Natural killer cell (primary cell): Measurements from ENCODE around the gene EXTL1. TPM values are rescaled to one million over a fixed set of nuclear protein-coding genes. Genes with fewer than 3 reads are reported as not detected.

ENCODE experiments used
- ATAC-seq, 3 donors: fragments of 150-1000 bp in 2 of 3; fragments of 200-7000 bp in 1 of 3; cut with Tn5 transposase; 1 replicate in 1 of 3; 2 replicates in 2 of 3; pipeline ENCODE4 v1.10.0; 2021; ENCODE audit warnings: mild to moderate bottlenecking in 2 of 3, moderate library complexity in 2 of 3
- DNase-seq, 2 donors: peaks; one replicate each; pipeline versions ENCODE4 v3.0.0 to v3.0.0-alpha.2; 2013 to 2021; ENCODE audit warnings: mixed read lengths in 1 of 2
- H3K27ac ChIP-seq: one replicate; pipeline ENCODE4 v1.5.1; 2013; ENCODE audit warnings: mild to moderate bottlenecking, low read length
- H3K27me3 ChIP-seq: one replicate; pipeline ENCODE4 v1.6.1; 2013; ENCODE audit warnings: low read length; ENCODE audit not compliant: control insufficient read depth, insufficient read depth
- H3K36me3 ChIP-seq: one replicate; pipeline ENCODE4 v1.6.1; 2013; ENCODE audit warnings: low read length; ENCODE audit not compliant: control insufficient read depth, insufficient read depth
- H3K4me1 ChIP-seq: one replicate; pipeline ENCODE4 v1.6.1; 2013; ENCODE audit warnings: low read length; ENCODE audit not compliant: control insufficient read depth, insufficient read depth
- H3K4me3 ChIP-seq: one replicate; pipeline ENCODE4 v1.5.1; 2013; ENCODE audit warnings: low read length
- H3K9me3 ChIP-seq: one replicate; pipeline ENCODE4 v1.6.1; 2013; ENCODE audit warnings: low read length; ENCODE audit not compliant: control insufficient read depth, insufficient read depth
- H3K27ac Mint-ChIP-seq, 2 donors: one replicate each; pipeline ENCODE4 v1.8.0; 2022; ENCODE audit warnings: mild to moderate bottlenecking in 2 of 2, mixed read lengths in 2 of 2, moderate library complexity in 1 of 2
- H3K27me3 Mint-ChIP-seq, 2 donors: one replicate each; pipeline ENCODE4 v1.8.0; 2022; ENCODE audit warnings: low read depth in 2 of 2, mixed read lengths in 2 of 2
- H3K36me3 Mint-ChIP-seq: one replicate; pipeline ENCODE4 v1.8.0; 2022; ENCODE audit warnings: mixed read lengths
- H3K4me1 Mint-ChIP-seq, 2 donors: one replicate each; pipeline ENCODE4 v1.8.0; 2022; ENCODE audit warnings: mixed read lengths in 2 of 2
- H3K4me3 Mint-ChIP-seq: one replicate; pipeline ENCODE4 v1.8.0; 2022; ENCODE audit warnings: mild to moderate bottlenecking, moderate library complexity, mixed read lengths
- H3K9me3 Mint-ChIP-seq, 2 donors: one replicate each; pipeline ENCODE4 v1.8.0; 2022; ENCODE audit warnings: mixed read lengths in 2 of 2
- CTCF ChIP-seq: fragments of 200-600 bp; IDR thresholded peaks from one replicate; pipeline ENCODE4 v1.8.0; 2022; ENCODE audit warnings: antibody characterized with exemption
- WGBS: methylation state at CpG from one replicate; pipeline ENCODE4 v1.1.7; 2013; ENCODE audit warnings: missing lambda C conversion rate; ENCODE audit not compliant: insufficient coverage; 5-methylcytosine and 5-hydroxymethylcytosine counted together
- intact Hi-C: fragments of 100-400 bp; cut with micrococcal nuclease; formaldehyde crosslinking; loops from one replicate; pipeline ENCODE4 v1.14.2; 2022
- total RNA-seq, 4 donors: library from RNA; stranded (reverse); fragments of 120-200 nt in 1 of 4; gene quantifications; one replicate each; pipeline versions ENCODE4 v1.2.3 to v1.2.4, GENCODE V29; 2013 to 2022

EXTL1 gene
- total RNA-seq, 3 donors from 2014 or later (not counting 1 experiment from before 2014, with no cell fraction given), result not detected

GRCh38 chr1:26020941-26021646, 481 bp upstream of the EXTL1 start:
- Histone ChIP-seq H3K4me3 (no peak overlapping the region), H3K4me1 (peaks cover 6% of the 10 kb centered on the region), H3K27me3 (no peaks in the 10 kb centered on the region), H3K9me3 (no peaks in the 10 kb centered on the region), H3K36me3 (no peaks in the 10 kb centered on the region), H3K27ac (no peak overlapping the region)
- no peak for TF ChIP-seq CTCF
- 79% methylated on average over 6 of the region's 6 CpGs for WGBS
- no peak overlapping the region for H3K27ac Mint-ChIP-seq
- intact Hi-C loops, result no loop called here
- H3K36me3 Mint-ChIP-seq, result no peaks in the 10 kb centered on the region
- H3K4me1 Mint-ChIP-seq, result peaks cover 5 to 8% of the 10 kb centered on the region in 2 donors
- DNase-seq, result no peak
- no peak overlapping the region for H3K4me3 Mint-ChIP-seq
- no peak for ATAC-seq
- H3K27me3 Mint-ChIP-seq, result peaks cover 0 to 10% of the 10 kb centered on the region in 2 donors
- no peaks in the 10 kb centered on the region for H3K9me3 Mint-ChIP-seq

- no peaks in the 10 kb centered on the region for H3K36me3 ChIP-seq
- ATAC-seq (no peak), DNase-seq (no peak)
- no peaks in the 10 kb centered on the region for H3K9me3 ChIP-seq
- Mint-ChIP-seq H3K36me3 (no peaks in the 10 kb centered on the region), H3K9me3 (no peaks in the 10 kb centered on the region), H3K4me3 (no peak overlapping the region), H3K27ac (no peak overlapping the region), H3K4me1 (peaks cover 5 to 8% of the 10 kb centered on the region in 2 donors), H3K27me3 (peaks cover 0 to 10% of the 10 kb centered on the region in 2 donors)
- no peak for TF ChIP-seq CTCF
- 91% methylated on average over 8 of the region's 8 CpGs for WGBS
- peaks cover 6% of the 10 kb centered on the region for H3K4me1 ChIP-seq
- no peak overlapping the region for H3K27ac ChIP-seq
- H3K4me3 ChIP-seq, result no peak overlapping the region
- intact Hi-C loops, result no loop called here
- H3K27me3 ChIP-seq, result no peaks in the 10 kb centered on the region
Observed at GRCh38 chr1:26022404-26022779, 817 bp downstream of the EXTL1 start.

- no peak for TF ChIP-seq CTCF
- intact Hi-C loops, result no loop called here
- DNase-seq (no peak), ATAC-seq (no peak)
- peaks cover 6% of the 10 kb centered on the region for H3K4me1 ChIP-seq
- Mint-ChIP-seq H3K36me3 (no peaks in the 10 kb centered on the region), H3K4me3 (no peak overlapping the region), H3K27ac (no peak overlapping the region), H3K27me3 (peaks cover 0 to 10% of the 10 kb centered on the region in 2 donors), H3K4me1 (peaks cover 5 to 8% of the 10 kb centered on the region in 2 donors), H3K9me3 (no peaks in the 10 kb centered on the region)
- H3K9me3 ChIP-seq, result no peaks in the 10 kb centered on the region
- no peak overlapping the region for H3K4me3 ChIP-seq
- no peaks in the 10 kb centered on the region for H3K36me3 ChIP-seq
- no peak overlapping the region for H3K27ac ChIP-seq
- 91% methylated on average over 13 of the region's 13 CpGs for WGBS
- no peaks in the 10 kb centered on the region for H3K27me3 ChIP-seq
Observed at GRCh38 chr1:26023009-26023408, 1.4 kb downstream of the EXTL1 start.

- H3K4me1 ChIP-seq, result peaks cover 6% of the 10 kb centered on the region
- no peak for ATAC-seq
- no peaks in the 10 kb centered on the region for H3K9me3 Mint-ChIP-seq
- H3K36me3 ChIP-seq, result no peaks in the 10 kb centered on the region
- H3K4me1 Mint-ChIP-seq, result peaks cover 5 to 8% of the 10 kb centered on the region in 2 donors
- H3K27ac ChIP-seq, result no peak overlapping the region
- H3K4me3 Mint-ChIP-seq, result no peak overlapping the region
- no peak overlapping the region for H3K27ac Mint-ChIP-seq
- 74% methylated on average over 5 of the region's 5 CpGs for WGBS
- no peaks in the 10 kb centered on the region for H3K27me3 ChIP-seq
- no peaks in the 10 kb centered on the region for H3K9me3 ChIP-seq
- DNase-seq, result no peak
- TF ChIP-seq CTCF, result no peak
- intact Hi-C loops, result no loop called here
- H3K27me3 Mint-ChIP-seq, result peaks cover 0 to 10% of the 10 kb centered on the region in 2 donors
- H3K36me3 Mint-ChIP-seq, result no peaks in the 10 kb centered on the region
- no peak overlapping the region for H3K4me3 ChIP-seq
Observed at GRCh38 chr1:26023826-26024225, 2.3 kb downstream of the EXTL1 start.
